HL-60/S4 treated with retinoic acid at 250 ng/mL for 4 days and 3 days (cell line): ENCODE measurements around the gene PDE9A.
"Not testable (repeated sequence)": the region's sequence is repeated elsewhere in the genome, so short reads cannot be mapped to it uniquely, and the experiment has no call there.

Experiments
- in situ Hi-C: fragments of 300-500 bp; cut with MboI; formaldehyde crosslinking; loops from 2 replicates; pipeline ENCODE4 v1.7.0; 2022; ENCODE audit warnings: low sequenced_read_pairs

The PDE9A gene

DNA sequence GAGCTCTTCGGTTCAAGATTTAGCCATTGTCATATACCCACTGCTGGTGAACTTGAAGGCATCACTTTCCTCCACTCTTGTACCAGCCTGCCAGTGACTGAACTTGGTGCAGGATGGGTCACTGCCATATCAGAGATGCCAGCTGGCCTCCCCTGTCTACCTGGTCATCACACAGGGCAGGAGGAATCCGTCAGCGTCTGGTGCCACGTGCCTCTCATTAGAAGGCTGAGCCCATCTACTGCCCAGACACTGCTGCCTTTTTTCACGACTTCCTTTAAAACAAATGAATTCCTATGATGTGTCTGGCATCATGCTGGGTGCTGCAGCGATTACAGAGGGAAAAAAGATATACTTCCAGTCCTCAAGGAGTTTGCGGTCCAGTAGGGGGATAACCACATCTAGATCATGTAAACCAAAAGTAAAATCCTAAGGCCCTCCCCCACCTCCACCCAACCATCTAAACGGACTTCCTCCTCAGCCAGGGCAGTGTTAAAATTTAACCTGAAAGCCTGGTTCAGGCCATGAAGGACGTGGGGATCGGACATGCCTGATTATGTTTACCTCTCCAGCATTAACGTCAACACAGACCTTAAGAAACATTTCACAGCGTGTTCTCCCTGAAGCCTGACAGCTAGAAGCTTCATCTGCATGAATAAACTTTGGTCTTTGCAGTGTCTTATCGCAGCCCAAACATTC, 29.2 kb upstream of the PDE9A start:
- in situ Hi-C loops, result no loop called here

GRCh38 chr21:42624936-42625335, 28.5 kb upstream of the PDE9A start:
- in situ Hi-C loops, result no loop called here

DNA sequence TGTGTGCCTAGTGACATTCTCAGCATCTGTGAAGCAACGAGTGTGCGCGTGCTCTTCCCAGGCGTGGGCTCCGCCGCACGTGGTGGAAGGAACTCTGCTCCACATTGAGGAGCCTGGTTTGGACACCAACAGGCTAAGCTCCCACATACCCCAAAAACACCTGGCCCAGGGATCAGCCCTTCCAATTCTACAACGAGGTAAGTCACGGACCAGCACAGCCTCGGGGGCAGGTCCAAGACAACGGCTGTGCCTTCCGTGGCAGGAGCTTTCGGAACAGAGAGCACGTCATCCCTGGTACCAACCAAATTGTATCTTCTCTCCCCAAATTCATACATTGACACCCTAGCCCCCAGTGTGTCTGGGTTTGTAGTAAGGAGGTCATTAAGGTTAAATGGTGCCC, 27.2 kb upstream of the PDE9A start:
- in situ Hi-C loops, result no loop called here

GRCh38 chr21:42627527-42628289, 25.7 kb upstream of the PDE9A start:
- in situ Hi-C loops, result no loop called here

DNA sequence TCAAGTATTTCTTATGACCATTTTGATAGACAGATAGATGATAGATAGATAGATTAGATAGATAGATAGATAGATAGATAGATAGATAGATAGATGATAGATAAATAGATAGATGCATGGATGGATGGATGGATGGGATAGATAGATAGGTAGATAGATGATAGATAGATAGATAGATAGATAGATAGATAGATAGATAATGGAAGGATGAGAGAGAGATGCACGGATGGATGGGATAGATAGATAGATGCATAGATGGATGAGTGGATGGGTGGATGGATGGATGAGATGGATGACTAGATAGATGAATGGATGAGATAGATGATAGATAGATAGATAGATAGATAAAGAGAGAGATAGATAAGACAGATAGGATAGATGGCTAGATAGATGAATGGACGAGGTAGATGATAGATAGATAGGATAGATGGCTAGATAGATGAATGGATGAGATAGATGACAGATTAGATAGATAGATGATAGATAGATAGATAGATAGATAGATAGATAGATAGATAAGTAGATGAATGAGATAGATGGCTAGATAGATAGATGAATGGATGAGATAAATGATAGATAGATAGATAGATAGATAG, 24.9 kb upstream of the PDE9A start:
- in situ Hi-C loops, result not testable (repeated sequence)

- in situ Hi-C loops, result no loop called here
Observed at GRCh38 chr21:42629933-42630589, 23.4 kb upstream of the PDE9A start.

DNA sequence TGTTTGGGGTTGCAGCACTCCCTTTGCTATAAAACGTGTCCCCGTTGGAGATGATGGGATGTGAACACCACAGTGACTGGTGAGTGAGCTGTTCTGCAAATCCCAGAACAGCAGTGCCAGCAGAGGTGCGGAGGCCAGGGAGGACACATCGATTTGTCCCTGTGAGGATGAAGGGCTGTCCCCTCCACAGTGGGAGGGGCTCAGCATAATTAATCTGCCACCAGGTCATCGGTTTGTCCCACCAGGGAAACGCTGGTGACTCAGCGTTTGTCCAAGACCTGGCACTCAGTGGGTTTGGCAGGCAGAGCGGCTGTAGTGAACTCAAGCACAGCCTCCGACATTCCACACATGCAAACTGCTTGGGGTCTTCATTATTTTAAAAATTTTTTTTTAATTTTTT, 22.8 kb upstream of the PDE9A start:
- in situ Hi-C loops, result no loop called here

- in situ Hi-C loops, result no loop called here
Observed at GRCh38 chr21:42631142-42631541, 22.3 kb upstream of the PDE9A start.

DNA sequence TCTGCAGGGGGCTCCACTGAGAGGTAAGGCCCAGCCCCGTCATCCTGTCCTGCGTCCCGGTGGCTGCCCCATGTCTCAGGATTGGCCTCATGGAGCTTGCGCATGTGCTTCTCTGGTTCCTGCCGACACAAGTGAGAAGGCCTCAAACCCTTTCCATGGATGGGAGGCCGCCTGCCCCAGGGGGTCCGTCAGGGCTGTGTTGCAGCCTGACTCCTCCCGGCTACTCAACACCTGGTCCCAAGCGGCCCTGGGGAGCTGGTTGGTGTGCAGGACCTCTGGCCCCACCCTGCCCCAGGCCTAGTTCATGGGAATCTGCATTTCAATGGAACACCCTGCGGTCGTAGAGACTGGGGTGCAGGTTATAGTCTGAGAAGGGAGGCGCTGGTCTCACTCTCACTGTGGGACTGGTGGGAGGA, 21.1 kb upstream of the PDE9A start:
- in situ Hi-C loops, result no loop called here

- in situ Hi-C loops, result no loop called here
Observed at GRCh38 chr21:42632771-42633690, 20.4 kb upstream of the PDE9A start.

DNA sequence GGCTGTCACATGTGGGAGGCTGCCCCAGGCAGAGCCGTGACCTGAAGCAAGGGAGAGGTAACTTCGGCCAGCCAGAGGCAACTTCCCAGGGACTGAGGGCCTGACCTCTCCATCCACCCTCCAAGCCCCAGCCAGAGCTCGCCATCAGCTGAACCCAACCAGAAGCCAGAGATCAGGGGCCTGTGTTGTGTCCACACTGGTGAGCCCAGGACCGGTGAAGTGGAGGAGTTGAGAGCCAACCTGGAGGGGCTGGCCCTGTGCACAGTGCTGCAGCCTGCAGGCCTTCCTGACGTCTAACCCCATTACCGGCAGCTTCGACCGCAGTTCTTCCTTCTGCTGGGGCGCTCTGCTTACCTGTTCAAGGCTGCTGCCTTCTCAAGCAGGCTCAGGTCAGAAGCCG, 19.6 kb upstream of the PDE9A start:
- in situ Hi-C loops, result no loop called here

- in situ Hi-C loops, result no loop called here
Observed at GRCh38 chr21:42635848-42636519, 17.4 kb upstream of the PDE9A start.

GRCh38 chr21:42636520-42637266, 16.7 kb upstream of the PDE9A start:
- in situ Hi-C loops, result no loop called here

- in situ Hi-C loops, result no loop called here
Observed at GRCh38 chr21:42637267-42638041, 16.0 kb upstream of the PDE9A start.

DNA sequence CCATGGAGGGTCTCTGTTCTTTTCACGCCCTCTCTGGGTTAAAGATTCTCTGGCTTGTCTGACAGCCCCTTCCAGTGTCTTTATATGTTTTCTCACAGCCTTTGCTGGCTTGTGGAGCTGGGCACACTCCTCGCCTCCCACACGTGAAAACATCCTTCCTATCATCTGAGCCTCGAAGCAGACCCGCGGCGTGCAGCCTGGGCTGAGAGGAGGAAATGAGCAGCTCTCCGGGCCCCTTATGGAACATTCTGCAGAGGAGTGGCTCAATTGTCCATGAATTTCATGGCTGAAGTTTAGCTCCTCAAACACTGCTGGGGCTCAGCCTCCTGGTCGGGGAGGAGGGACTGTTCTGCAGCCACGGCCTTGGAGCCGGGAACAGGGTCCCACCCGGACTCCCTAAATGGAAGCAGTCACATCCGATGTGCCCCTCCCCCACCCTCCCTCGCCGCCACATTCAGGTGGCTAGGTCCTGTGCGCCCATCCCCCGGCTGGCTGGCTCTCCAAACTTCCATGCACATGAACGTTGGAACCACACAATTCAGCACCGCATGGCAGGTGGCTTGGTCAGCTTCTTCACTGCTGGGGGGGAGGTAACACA, 15.1 kb upstream of the PDE9A start:
- in situ Hi-C loops, result no loop called here

DNA sequence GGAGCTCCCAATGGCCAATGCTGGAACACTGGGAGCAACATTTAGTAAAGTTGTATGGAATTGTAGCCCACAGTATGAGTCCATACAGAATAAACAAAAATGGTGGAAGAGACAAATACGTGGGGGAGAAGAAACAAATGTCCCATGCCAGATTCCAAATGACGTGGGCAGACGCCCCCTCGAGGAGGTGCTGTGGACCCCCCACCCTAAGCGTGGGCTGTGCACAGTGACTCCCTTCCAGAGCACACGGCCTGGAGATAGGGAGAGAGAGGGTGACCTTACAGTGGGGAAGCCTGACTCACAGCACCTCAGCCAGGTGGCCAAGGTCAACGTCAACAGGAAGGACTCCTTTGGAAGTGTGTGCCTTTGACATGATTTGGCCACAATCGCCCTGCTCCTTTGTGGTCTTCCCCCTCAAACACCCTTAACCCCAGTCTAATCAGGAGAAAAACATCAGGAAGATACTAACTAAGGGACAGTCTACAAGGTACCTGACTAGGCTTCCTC, 13.7 kb upstream of the PDE9A start:
- in situ Hi-C loops, result no loop called here

DNA sequence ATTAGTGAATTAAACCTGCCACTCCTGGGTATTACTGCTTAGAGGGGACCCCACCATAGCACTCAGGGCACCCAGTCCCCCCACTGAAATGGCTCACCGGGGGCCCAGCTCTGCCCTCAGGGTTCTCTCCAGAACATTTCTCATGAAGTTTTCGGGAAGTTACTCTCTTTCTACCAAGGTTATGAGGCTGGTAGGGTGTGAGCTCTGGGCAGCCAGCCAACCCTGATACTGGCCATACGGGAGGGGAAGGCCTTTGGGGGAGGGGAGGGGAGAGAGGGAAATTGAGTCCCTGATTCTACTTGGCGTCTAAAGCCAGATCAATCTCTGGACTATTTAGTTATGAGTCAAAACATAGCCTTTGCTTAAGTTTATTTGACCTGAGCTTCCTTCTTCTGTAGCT, 12.9 kb upstream of the PDE9A start:
- in situ Hi-C loops, result no loop called here
